ENCODE results near the gene SLC30A9.
A peak's percentile ranks its signal among the peaks of the same experiment; 100 is the strongest.

The SLC30A9 gene

GRCh38 chr4:41982716-41983115 is 7.6 kb upstream of the SLC30A9 start:
- no peak for DNase-seq (ENCODE audit: low read depth)
- no peak overlapping the region for H3K4me3 ChIP-seq (ENCODE audit: low read length)
- no peak for TF ChIP-seq CTCF (conservative IDR thresholded peaks at IDR 0.05; ENCODE audit: low read length)

- H3K4me3 ChIP-seq (ENCODE audit: low read length): no peak overlapping the region
- no peak for TF ChIP-seq CTCF (conservative IDR thresholded peaks at IDR 0.05; ENCODE audit: low read length)
- DNase-seq (ENCODE audit: low read depth): no peak
Measured at GRCh38 chr4:41985151-41985550, 5.2 kb upstream of the SLC30A9 start.

GRCh38 chr4:41989994-41990364 is 351 bp upstream of the SLC30A9 start:
- peak; percentile 0 for DNase-seq (ENCODE audit: low read depth)
- peak overlapping the region; percentile 91 for H3K4me3 ChIP-seq (ENCODE audit: low read length)
- TF ChIP-seq CTCF (conservative IDR thresholded peaks at IDR 0.05; ENCODE audit: low read length): no peak

- TF ChIP-seq CTCF (conservative IDR thresholded peaks at IDR 0.05; ENCODE audit: low read length): no peak
- no peak overlapping the region; the same call in 1 of the 2 replicates for H3K4me3 ChIP-seq (ENCODE audit: low read length)
- DNase-seq (ENCODE audit: low read depth): no peak
Measured at GRCh38 chr4:41991916-41992767, 1.8 kb downstream of the SLC30A9 start.

GRCh38 chr4:41992967-41993857 is 2.9 kb downstream of the SLC30A9 start:
- H3K4me3 ChIP-seq (ENCODE audit: low read length): no peak overlapping the region
- no peak for DNase-seq (ENCODE audit: low read depth)
- TF ChIP-seq CTCF (conservative IDR thresholded peaks at IDR 0.05; ENCODE audit: low read length): no peak

GRCh38 chr4:41994461-41994985 is 4.2 kb downstream of the SLC30A9 start:
- no peak overlapping the region for H3K4me3 ChIP-seq (ENCODE audit: low read length)
- no peak for DNase-seq (ENCODE audit: low read depth)
- no peak for TF ChIP-seq CTCF (conservative IDR thresholded peaks at IDR 0.05; ENCODE audit: low read length)

Measured in AG10803 (cell line).